Endothelial cell (in vitro differentiated cells): ENCODE results near the gene VSIG10. TPM values are rescaled to one million over a fixed set of nuclear protein-coding genes. Genes with fewer than 3 reads are reported as not detected.

ENCODE experiments used
- DNase-seq: peaks from one replicate; pipeline ENCODE4 v3.0.0; 2021; ENCODE audit warnings: low spot score
- H3K27ac Mint-ChIP-seq: one replicate; pipeline ENCODE4 v1.8.0; 2021; ENCODE audit warnings: mixed read lengths, inconsistent platforms; ENCODE audit not compliant: unreplicated experiment
- H3K27me3 Mint-ChIP-seq: one replicate; pipeline ENCODE4 v1.8.0; 2021; ENCODE audit warnings: mild to moderate bottlenecking, moderate library complexity, mixed read lengths, inconsistent platforms; ENCODE audit not compliant: unreplicated experiment
- H3K36me3 Mint-ChIP-seq: one replicate; pipeline ENCODE4 v1.8.0; 2021; ENCODE audit warnings: mild to moderate bottlenecking, low read depth, mixed read lengths, inconsistent platforms; ENCODE audit not compliant: unreplicated experiment
- H3K4me1 Mint-ChIP-seq: one replicate; pipeline ENCODE4 v1.8.0; 2021; ENCODE audit warnings: mild to moderate bottlenecking, mixed read lengths, inconsistent platforms; ENCODE audit not compliant: unreplicated experiment
- H3K4me3 Mint-ChIP-seq: one replicate; pipeline ENCODE4 v1.8.0; 2021; ENCODE audit warnings: mild to moderate bottlenecking, mixed read lengths, inconsistent platforms; ENCODE audit not compliant: unreplicated experiment
- H3K9me3 Mint-ChIP-seq: one replicate; pipeline ENCODE4 v1.8.0; 2021; ENCODE audit warnings: mixed read lengths, inconsistent platforms; ENCODE audit not compliant: unreplicated experiment
- total RNA-seq: library from RNA; stranded (reverse); fragmentation: NEBNext Ultra II Directional; extraction: Animal tissue kit (Norgen Biotek cat#: 25700); gene quantifications from one replicate; pipeline ENCODE4 v1.2.1, GENCODE V29; 2021; ENCODE audit not compliant: unreplicated experiment
- TF ChIP-seq, protein P1 (sequence below): fragments of 200-600 bp; sonication (generic); IDR thresholded peaks from one replicate; pipeline ENCODE4 v1.5.0; 2021; ENCODE audit warnings: antibody characterized with exemption; ENCODE audit not compliant: unreplicated experiment

The VSIG10 gene
- total RNA-seq, 1 donor from 2014 or later: 65.0 TPM

GRCh38 chr12:118145798-118146156, 42.0 kb upstream of the VSIG10 start:
- Mint-ChIP-seq H3K4me3 (no peak overlapping the region), H3K36me3 (peaks cover 33% of the 10 kb centered on the region), H3K27me3 (no peaks in the 10 kb centered on the region), H3K27ac (no peak overlapping the region), H3K9me3 (no peaks in the 10 kb centered on the region), H3K4me1 (no peaks in the 10 kb centered on the region)
- TF ChIP-seq, protein P1, sequence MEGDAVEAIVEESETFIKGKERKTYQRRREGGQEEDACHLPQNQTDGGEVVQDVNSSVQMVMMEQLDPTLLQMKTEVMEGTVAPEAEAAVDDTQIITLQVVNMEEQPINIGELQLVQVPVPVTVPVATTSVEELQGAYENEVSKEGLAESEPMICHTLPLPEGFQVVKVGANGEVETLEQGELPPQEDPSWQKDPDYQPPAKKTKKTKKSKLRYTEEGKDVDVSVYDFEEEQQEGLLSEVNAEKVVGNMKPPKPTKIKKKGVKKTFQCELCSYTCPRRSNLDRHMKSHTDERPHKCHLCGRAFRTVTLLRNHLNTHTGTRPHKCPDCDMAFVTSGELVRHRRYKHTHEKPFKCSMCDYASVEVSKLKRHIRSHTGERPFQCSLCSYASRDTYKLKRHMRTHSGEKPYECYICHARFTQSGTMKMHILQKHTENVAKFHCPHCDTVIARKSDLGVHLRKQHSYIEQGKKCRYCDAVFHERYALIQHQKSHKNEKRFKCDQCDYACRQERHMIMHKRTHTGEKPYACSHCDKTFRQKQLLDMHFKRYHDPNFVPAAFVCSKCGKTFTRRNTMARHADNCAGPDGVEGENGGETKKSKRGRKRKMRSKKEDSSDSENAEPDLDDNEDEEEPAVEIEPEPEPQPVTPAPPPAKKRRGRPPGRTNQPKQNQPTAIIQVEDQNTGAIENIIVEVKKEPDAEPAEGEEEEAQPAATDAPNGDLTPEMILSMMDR: no peak
- no peak for DNase-seq

GRCh38 chr12:118145113-118145797, 41.4 kb upstream of the VSIG10 start:
- no peak for DNase-seq
- Mint-ChIP-seq H3K9me3 (no peaks in the 10 kb centered on the region), H3K27me3 (no peaks in the 10 kb centered on the region), H3K4me3 (no peak overlapping the region), H3K4me1 (no peaks in the 10 kb centered on the region), H3K27ac (no peak overlapping the region), H3K36me3 (peaks cover 33% of the 10 kb centered on the region)
- TF ChIP-seq, protein P1: no peak

- peaks cover 37% of the 10 kb centered on the region for H3K36me3 Mint-ChIP-seq
- H3K4me1 Mint-ChIP-seq: no peaks in the 10 kb centered on the region
- TF ChIP-seq, protein P1: no peak
- H3K27me3 Mint-ChIP-seq: no peaks in the 10 kb centered on the region
- no peak for DNase-seq
- no peak overlapping the region for H3K4me3 Mint-ChIP-seq
- H3K9me3 Mint-ChIP-seq: no peaks in the 10 kb centered on the region
- no peak overlapping the region for H3K27ac Mint-ChIP-seq
Measured at GRCh38 chr12:118144499-118144898, 40.7 kb upstream of the VSIG10 start.

GRCh38 chr12:118140825-118141224, 37.0 kb upstream of the VSIG10 start:
- no peak overlapping the region for H3K4me3 Mint-ChIP-seq
- H3K36me3 Mint-ChIP-seq: peaks cover 35% of the 10 kb centered on the region

DNA sequence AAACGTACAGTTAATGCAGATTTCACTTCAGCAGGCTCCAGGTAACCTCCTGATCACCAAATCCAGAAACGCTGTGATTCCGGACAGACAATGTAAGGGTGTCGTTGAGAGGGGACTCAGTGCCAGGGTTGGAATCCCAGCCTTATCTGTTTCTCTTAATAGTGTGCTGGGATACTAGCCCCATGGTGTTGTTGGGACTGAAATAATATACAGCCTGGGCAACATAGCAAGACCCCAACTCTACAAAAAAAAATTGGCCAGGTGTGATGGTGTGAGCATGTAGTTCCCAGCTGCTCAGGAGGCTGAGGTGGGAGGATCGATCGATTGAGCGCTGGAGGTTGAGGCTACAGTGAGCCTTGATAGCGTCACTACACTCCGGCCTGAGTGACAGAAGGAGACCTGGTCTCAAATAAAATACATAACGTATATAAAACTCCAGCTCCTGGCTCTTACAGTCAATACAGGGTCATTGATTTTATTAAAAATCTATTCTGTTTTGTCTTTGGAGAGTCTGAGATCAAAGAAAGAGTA, 33.4 kb upstream of the VSIG10 start:
- peak overlapping the region; percentile 92 for H3K4me3 Mint-ChIP-seq
- peak overlapping the region; percentile 12 for H3K27ac Mint-ChIP-seq
- H3K4me1 Mint-ChIP-seq: peaks cover 9% of the 10 kb centered on the region
- peaks cover 12% of the 10 kb centered on the region for H3K36me3 Mint-ChIP-seq
- H3K9me3 Mint-ChIP-seq: no peaks in the 10 kb centered on the region
- no peak for DNase-seq
- no peaks in the 10 kb centered on the region for H3K27me3 Mint-ChIP-seq
- TF ChIP-seq, protein P1: no peak

More at GRCh38 chr12:118140825-118141224, 37.0 kb upstream of the VSIG10 start:
- H3K9me3 Mint-ChIP-seq: no peaks in the 10 kb centered on the region
- no peak overlapping the region for H3K27ac Mint-ChIP-seq
- H3K4me1 Mint-ChIP-seq: peaks cover 5% of the 10 kb centered on the region
- TF ChIP-seq, protein P1: no peak
- H3K27me3 Mint-ChIP-seq: no peaks in the 10 kb centered on the region
- DNase-seq: no peak
